Measurements from ENCODE around the gene NSMCE4A.
"Not testable (repeated sequence)": the region's sequence is repeated elsewhere in the genome, so short reads cannot be mapped to it uniquely, and the experiment has no call there.

The NSMCE4A gene

DNA sequence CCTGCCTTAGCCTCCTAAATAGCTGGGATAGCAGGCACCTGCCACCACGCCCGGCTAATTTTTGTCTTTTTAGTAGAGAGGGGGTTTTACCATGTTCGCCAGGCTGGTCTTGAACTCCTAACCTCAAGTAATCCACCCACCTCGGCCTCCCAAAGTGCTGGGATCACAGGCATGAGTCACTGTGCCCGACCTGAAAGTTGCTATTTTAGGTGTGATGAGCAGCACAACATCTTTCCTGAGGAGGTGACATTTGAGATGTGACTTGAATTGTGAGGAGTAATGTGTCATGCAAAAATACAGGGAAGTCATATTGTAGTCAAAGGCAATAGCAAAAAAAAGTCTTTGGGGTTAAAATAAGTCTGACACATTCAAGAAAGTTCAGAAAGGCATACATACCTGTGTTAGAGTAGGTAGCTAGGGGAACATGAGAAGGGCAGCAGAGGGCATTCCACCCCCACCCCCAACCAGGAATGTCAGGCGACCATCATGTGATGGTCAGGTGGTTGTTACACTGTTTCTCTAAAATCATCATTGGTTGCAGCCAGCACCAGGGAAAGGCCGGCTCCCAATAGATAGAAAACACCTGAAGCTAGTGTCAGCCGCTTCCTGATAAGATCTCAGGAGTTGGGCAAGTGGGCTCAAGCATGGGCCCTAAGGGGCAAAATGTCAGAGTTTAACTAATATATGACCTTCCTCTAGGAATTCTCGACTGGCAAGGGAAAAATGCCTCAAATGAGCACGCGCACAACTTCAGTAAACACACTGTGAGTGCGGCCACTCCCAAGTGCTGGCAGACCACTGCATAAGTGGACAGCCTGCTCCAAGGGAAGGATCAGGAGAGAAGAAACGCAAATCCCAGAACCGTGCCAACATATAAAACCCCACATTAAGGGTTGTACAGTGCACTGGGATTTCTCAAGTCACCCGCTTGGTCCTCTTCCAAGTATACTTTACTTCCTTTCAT lies 13.6 kb upstream of the NSMCE4A start, which contains the start of gene TACC2:
Gene TACC2, plus strand, starts transcription at position 803 of the 964 bp plus-strand sequence. CDS start 32,819 bp downstream, outside the sequence.
- DNase-seq (ENCODE audit: low read depth in 2 of 2), result no peak

DNA sequence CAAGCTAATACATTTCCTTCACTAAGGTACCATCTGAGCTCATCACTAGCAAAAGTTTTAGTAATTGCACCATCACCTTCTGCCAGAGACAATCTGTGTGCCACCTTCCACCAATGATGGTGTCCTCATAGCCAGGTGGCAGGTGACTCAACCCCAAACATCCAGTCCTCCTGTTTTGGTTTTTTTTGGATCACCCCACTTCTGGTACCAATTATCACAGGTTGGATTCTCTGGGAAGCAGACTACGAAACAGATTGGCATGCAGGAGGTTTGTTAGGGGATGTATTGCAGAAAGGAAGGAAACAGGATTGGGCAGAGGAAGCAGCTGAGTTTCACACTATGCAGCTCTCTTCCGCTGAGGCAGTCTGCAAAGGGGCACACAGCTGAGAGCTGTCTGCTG lies 9.4 kb upstream of the NSMCE4A start:
- no peak for DNase-seq (ENCODE audit: low read depth in 2 of 2)

DNA sequence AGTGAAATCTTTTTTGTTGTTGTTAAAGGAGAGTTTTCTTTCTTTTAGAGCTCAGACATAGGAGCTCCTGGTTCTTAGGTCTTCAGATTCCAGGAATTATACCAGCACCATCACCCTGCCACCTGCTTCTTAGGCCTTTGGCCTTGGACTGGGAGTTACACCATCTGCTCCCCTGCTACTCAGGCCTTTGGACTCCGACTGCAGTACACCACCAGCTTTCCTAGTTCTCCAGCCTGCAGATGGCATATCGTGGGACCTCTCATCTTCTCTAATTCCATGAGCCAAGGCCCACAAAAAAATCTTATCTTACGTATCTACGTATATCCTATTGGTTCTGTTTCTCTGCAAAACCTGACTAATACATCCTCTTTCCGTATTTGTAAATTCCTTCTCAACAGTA lies 8.8 kb upstream of the NSMCE4A start:
- no peak for DNase-seq (ENCODE audit: low read depth in 2 of 2)

DNA sequence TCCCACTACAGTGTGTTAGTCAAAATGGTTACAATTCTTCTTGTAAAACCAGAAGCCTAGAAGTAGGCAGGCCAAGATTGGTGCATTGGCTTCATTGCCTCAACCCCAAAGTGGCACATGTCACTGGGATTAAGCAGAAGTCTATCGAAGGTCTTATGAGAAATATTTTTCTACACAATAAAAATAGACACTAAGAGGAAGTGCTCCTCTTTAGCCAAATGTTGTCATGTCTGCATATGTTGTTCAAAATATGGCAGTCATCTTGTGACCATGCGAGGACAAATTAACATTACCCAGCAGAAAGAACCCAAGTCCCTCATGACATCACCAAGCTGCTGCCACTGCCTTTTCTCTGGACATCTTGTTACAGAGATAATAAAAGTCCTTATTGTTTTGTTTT lies 6.3 kb upstream of the NSMCE4A start:
- DNase-seq (ENCODE audit: low read depth in 2 of 2), result no peak

DNA sequence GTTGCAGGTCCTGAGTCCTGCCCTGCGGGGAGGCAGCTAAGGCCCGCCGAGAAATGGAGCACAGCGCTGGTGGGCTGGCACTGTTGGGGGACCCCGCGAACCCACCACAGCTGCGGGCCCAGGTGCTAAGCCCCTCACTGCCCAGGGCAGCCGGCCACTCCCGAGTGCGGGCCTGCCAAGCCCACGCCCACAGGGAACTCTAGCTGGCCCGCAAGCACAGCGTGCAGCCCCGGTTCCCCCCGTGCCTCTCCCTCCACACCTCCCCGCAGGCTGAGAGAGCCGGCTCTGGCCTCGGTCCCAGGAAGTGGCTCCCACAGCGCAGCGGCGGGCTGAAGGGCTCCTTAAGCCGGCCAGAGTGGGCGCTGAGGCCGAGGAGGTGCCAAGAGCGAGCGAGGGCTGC lies 3.5 kb upstream of the NSMCE4A start:
- no peak for DNase-seq (ENCODE audit: low read depth in 2 of 2)

DNA sequence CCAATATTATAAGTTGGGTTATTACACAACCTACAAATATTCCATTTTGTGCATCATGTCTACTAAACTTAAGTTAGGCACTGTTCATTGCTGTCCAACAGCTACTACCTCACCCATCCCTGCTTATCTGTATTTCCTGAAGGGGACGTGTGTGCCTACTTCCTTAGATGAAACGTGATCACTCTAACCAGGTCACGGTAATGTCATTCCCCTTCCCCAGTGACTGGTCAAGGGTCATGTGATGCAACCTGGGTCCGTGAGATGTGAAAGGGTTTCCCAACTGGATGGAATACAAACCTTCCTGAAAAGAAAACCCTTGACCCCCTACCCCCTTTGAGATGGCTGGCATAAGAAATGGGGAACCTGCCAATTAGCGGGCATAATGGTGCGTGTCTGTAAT lies 1.6 kb upstream of the NSMCE4A start:
- no peak for DNase-seq (ENCODE audit: low read depth in 2 of 2)

DNA sequence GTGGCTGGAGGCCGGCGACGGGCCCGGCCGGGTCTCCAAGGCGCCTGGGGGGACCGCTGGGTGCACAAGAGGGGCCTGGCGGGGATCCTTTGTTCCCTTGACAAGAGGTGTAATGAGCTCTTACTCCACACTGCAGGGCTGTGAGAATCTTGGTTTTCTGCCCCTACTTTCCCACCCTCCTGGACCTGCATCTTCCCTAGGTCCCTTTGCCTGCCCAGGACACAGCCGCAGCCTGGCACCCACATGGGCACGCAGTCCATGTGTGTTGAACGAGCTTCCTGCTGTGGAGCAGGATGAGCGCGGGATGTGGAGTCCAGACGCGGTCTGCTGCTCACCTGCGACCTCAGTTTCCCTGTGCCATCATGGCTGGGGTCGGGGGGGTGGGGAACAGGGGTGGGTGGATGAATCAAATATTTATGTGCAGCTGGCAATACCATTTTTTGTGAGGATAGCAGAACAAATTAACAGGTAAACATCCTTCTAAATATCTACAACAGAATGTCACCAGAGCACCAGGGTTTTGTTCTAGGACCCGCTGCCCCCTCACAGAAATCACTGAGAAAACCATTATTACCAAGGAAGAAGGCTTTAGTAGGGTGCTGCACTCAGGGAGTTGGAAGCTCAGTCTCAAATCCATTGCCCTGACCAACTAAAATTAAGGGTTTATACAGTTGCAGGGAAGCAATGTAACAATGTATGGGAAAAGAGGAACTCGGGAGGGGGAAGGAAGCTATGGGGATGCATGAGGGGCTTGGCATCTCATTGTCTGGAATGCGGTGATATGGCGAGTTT lies 474 bp upstream of the NSMCE4A start:
- DNase-seq (ENCODE audit: low read depth in 2 of 2), result no peak

DNA sequence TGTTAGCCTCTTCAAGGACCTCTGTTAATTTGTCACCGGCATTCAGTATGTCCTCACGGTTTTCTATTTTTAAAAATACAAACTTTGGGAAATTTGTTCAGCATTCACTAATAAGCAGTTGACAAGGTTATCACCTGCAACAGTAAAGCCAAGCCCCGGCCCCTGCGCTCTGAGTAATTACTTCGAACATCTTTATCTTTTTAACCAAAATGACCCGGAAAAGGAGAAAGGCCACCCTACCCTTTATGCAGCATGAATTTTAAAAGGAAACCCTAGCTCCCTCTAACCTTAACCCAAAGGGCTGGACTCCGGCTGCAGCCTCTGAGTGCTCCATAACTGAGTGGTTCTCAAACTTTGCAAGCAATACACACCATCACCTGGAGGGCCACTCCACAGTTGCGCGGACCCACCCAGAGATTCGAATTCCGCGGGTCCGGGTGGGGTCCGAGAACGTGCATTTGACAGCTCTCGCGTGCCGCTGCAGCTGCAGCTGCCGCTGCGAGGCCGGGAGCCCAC lies 940 bp downstream of the NSMCE4A start:
- DNase-seq (ENCODE audit: low read depth in 2 of 2), result no peak

DNA sequence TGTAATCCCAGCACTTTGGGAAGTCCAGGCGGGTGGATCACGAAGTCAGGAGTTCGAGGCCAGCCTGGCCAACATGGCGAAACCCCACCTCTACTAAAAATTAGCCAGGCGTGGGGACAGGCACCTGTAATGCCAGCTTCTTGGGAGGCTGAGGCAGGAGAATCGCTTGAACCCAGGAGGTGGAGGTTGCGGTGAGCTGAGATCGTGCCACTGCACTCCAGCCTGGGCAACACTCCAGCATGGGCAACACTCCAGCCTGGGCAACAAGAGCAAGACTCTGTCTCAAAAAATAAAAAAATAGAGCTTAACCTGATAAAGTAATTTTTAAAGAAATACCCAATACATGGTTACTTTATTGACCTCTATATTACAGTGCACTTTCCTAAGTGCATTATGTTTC lies 5.9 kb downstream of the NSMCE4A start:
- not testable (repeated sequence) for DNase-seq (ENCODE audit: low read depth in 2 of 2)

DNA sequence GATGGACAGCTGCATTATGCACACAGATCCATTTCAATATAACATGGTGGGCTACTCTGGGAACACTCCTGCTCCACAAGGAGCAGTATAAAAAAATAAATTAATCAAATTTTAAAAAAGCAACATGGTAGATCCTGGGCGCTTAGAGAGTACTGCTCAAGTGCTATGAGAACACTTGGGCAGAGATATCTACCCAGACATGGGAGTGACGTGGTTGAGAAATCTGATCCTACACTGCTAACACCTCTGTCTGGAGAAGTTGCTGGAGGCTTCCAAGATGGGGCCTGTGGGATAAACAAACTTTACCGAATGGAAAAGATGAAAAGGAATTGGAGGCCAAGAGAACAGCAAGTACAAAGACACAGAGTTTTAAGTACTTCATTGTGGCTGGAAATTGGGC lies 9.0 kb downstream of the NSMCE4A start:
- no peak for DNase-seq (ENCODE audit: low read depth in 2 of 2)

DNA sequence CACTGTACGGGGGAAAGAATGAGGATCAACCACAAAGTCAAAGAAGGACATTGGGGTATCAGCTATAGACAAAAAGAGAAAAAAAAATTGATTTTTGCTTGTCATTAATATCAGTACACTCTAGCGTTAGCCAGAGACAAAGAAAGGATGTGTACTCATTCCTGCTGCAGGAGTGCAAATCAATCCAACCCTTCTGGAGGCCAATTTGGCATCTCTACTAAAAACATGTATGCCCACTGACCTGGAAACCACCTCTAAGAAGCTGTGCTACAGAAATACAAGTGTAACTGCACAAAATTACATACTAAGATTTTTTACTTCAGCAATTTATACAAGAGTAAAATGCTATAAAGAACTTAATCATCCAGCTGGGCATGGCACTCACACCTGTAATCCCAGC lies 13.6 kb downstream of the NSMCE4A start:
- DNase-seq (ENCODE audit: low read depth in 2 of 2), result no peak

DNA sequence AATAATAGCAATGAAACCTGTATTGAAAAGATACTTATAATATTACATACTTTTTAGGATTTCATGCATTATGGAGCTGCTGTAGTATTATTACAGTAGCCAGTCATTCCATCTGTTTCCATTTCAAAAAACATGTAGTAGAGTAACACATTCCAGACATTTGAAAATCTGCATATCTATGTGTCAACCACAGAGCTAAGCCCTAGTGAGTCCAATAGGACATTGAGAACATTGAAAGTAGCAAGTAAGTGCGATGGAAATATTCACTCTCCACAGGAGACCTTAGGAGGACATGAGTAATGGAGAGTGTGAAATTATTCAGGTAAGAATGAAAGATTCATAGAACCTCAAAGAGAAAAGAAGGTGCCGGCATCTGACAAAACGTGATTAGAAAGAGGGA lies 15.3 kb downstream of the NSMCE4A start:
- no peak for DNase-seq (ENCODE audit: low read depth in 2 of 2)

DNA sequence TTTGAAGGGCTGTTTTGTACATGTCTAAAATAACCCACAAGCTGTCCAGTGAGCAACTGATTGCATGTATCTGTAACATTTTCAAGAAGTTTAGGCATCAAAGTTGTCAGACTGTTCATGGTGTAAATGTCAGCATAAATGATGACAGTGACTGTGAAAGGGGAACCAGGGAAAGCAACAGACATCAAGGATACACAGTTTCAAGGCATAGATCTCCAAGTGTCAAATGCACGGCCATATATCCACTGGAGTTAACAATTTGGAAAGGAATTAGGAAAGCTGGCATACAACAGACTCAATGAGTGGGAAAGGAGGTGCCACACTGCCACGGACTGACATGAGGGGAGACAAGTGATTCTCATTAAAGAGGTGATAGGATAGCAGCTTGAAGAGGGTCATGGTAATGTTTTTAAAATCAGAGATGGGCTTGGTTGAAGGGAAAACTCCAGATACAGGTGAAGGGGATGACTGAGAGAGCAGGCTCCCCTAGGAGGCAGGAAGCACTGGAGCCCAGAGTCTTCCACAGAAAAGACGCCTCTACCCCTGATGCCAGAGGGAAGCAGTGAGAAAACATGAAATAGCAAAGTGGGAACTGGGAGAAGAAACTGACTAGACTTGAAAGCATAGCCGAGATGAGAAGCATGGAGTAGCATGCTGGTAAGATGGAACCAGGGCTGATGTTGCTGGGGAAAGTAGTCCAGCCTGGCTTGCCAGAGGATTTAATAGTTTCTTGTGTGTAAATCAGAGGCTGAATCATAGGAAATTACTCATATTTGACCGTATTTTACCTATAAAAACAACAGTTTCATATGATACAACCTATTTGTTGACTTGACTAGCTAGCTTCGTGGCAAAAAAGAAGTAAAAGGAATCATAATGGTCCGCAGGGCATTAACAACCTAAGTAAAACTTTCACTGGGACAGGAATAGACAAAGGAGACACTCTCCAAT lies 18.6 kb downstream of the NSMCE4A start:
- DNase-seq (ENCODE audit: low read depth in 2 of 2), result no peak

DNA sequence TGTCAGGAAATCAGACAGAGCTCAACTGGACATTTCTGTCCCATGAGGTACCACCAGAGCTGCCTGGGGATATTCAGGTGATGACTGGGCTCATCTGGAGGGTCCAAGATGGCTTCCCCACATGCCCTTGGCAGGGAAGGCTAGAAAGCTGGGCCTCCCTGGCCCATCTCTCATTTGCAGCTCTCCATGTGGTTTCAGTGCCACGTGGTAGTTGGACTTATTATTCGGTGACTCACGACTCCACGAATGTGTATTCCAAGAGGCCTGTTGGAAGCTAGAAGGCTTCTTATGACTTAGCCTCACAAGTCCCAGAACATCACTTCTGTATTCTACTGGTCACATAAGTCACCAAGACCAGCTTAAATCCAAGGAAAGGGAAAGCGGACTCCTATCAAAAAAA lies 22.8 kb downstream of the NSMCE4A start:
- no peak for DNase-seq (ENCODE audit: low read depth in 2 of 2)

DNA sequence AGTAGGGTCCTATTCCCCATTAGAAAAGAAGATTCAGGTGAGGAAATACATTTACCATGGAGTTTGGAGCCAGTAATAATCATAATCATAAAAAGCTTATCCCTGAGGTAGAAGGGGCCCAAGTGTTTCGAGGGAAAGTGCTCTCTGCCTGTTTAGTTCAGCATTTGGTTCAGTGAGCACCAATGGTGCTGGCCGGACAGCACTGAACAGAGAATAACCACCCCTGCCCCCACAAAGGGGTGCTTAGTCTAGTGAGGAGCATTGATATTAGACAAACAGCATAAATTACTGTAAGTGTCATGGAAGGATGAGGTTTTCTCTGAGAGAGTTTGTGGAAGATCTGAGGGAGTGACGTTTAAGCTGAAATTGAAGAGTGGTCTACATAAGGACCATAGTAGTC lies 25.6 kb downstream of the NSMCE4A start:
- DNase-seq (ENCODE audit: low read depth in 2 of 2), result no peak

DNA sequence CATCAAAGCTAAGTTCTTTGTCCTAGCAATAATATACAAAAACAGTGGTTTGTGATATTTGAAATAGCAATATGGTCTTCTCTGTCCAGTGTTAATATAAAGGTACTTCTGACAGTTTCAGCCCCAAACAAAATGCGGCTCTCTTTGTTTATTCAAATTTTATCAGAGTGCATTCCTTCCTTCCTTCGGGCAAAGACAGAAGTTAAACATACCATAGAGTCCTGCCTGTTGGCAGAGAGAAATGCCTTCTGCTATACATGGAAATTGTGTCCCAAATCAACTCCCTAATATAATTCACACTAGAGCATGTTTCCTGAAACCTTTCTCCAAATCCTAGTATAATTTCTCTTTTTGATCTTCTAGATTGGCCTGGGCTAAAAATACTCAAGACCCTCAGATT lies 26.0 kb downstream of the NSMCE4A start:
- no peak for DNase-seq (ENCODE audit: low read depth in 2 of 2)

DNA sequence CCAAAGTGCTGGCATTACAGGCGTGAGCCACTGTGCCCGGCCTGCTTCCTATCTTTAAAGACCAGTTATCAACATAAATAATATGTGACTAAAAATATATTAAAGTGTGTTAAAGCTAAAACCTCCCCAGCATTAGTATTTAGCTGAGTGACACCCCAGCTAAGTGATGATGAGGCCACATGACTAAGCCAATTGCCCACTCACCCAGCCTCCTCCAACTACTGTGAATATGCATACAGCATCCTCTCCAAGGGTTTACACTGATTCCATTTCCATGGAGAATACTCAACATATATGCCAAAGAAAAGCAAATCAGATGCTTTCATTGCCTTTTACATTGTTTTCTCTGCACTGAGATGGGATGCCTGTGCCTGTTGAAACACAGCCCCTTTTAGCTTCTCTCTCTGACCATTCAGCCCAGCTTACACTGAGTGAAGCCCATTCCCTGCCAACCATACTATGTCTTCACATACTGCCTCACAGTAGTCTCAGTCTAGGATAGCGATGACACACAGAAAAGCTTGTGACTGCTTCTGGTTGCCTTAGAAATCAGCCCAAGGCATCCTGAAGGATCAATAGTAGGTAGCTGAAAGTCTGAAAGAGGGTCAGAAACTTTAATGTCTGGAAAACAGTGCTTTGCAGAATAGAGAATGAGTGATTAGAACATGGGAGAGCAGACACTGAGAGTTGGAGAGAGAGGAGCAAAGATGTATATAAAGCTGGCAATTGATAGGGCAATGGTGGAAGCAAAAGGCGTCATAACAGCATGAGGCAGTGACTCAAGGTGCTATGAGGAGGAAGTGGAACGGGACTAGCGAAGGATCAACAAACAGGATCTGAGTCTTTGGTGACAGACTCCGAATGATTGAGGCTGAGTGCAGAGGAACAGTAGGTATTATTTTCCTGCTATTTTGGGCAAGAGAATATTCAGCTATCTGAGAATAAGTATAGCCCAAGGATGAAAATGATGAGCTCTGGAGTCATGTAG lies 27.4 kb downstream of the NSMCE4A start:
- DNase-seq (ENCODE audit: low read depth in 2 of 2), result no peak

DNA sequence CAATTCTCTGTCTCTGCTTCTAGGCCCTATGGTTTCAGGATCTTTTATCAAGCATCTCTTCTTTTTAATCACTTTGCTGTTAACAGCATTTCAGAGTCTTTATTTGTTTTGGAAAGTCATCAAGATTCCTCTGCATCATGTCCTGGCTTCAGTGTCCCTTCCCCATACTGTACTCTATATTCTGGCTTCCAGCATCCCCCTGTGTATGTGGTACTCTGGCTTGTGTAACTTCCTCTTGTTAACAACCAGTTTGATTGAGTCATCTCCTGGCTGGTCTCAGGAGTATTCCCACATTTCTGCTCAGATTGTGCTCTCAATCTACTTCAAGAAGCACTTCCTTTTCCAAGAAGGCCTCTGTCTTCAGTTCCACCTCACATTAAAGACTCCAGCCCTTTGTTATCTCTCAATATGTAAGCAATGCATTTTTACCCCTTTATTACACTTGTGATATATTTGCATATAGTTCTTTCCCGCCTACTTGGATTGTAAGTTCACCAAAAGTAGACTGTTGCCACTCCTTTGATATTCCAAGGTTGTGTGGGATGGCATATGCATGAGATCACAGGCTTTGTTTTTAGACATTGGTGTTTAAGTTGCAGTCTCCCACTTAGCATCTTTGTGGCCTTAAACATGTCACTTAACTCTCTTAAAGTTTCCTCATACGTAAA lies 32.1 kb downstream of the NSMCE4A start:
- no peak for DNase-seq (ENCODE audit: low read depth in 2 of 2)

DNA sequence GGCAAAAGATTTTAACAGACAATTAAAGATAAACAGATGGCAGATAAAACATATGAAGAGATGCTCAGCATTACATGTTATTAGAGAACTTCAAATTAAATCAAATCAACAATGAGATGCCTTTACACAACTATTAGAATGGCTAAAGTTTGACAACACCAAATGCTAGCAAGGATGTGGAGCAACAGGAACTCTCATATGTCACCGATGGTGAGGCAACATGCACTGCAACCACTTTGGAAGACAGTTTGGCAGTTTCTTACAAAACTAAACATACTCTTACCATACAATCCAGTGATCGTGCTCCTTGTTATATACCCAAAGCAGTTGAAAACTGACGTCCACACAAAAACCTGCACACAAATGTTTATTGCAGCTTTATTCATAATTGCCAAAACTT lies 33.5 kb downstream of the NSMCE4A start:
- DNase-seq (ENCODE audit: low read depth in 2 of 2), result no peak

DNA sequence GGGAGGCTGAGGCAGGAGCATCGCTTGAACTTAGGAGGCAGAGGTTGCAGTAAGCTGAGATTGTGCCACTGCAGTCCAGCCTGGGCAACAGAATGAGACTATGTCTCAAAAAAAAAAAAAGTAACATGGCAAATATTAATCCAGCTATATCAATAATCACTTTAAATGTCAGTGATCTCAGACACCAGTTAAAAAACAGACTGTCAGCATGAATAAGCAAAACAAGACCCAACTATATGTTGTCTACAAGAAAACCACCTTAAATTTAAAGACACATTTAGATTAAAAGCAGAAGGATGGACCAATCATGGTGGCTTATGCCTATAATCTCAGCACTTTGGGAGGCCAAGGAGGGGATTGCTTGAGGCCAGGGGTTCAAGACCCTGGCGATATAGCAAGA lies 38.7 kb downstream of the NSMCE4A start:
- DNase-seq (ENCODE audit: low read depth in 2 of 2), result no peak
